ENCODE measurements around the gene THAP8.

THAP8 gene

GRCh38 chr19:36001605-36002004, 52.5 kb downstream of the THAP8 start (continued):
- TF ChIP-seq ZNF37A (tag by site-specific recombination; IDR thresholded peaks at IDR 0.05) (no peak), ZNF692 (tag by site-specific recombination; IDR thresholded peaks at IDR 0.05) (no peak), ZSCAN23 (tag by site-specific recombination; IDR thresholded peaks at IDR 0.05) (no peak)

- peaks cover 33 to 48% of the 10 kb centered on the region in 2 experiments for H3K36me3 ChIP-seq (ENCODE audit: control insufficient read depth in 2 of 2, insufficient read depth in 1 of 2, low read length in 2 of 2)
- peaks cover 21% of the 10 kb centered on the region for H3K4me1 ChIP-seq (ENCODE audit: control insufficient read depth, insufficient read depth, low read length)
- H3K27ac ChIP-seq (ENCODE audit: extremely low read depth, low read depth, low read length) = peak overlapping the region; percentile 84; the same call in 1 of the 2 replicates
- POLR2A ChIA-PET = interaction anchor here (0.6 to 2.2 kb wide), 6 partner anchors 11 to 127 kb away, joined by 3 to 12 read pairs (median 5); partner anchors contain the start of genes ALKBH6, SYNE4 and THAP8
- H3K9me3 ChIP-seq (ENCODE audit: control insufficient read depth, insufficient read depth, low read depth, low read length) = no peaks in the 10 kb centered on the region; the same call in 1 of the 2 replicates
- CTCF ChIA-PET = interaction anchor here (0.6 to 3.9 kb wide), 6 partner anchors 17 to 833 kb away, joined by 3 to 10 read pairs (median 6); partner anchors contain the start of gene ALKBH6
- no peak overlapping the region for H3K4me3 ChIP-seq (ENCODE audit: low read depth, low read length)
- TF ChIP-seq ZNF341 (tag by site-specific recombination; IDR thresholded peaks at IDR 0.05; ENCODE audit: low read depth) = peak; percentile 40; the same call in 1 of the 2 replicates
- no peak for TF ChIP-seq ZBTB20 (tag by site-specific recombination; IDR thresholded peaks at IDR 0.05)
- no peak for TF ChIP-seq ZNF658 (tag by site-specific recombination; IDR thresholded peaks at IDR 0.05)
- TF ChIP-seq ZNF843 (tag by site-specific recombination; IDR thresholded peaks at IDR 0.05) = no peak
- no peak for TF ChIP-seq HOXA7 (CRISPR knock-in tag; IDR thresholded peaks at IDR 0.05; ENCODE audit: borderline replicate concordance)
- no peak for TF ChIP-seq YY2 (tag by site-specific recombination; IDR thresholded peaks at IDR 0.05)
- peak; percentile 77 for TF ChIP-seq PRDM4 (tag by site-specific recombination; IDR thresholded peaks at IDR 0.05)
- TF ChIP-seq IKZF3 (tag by site-specific recombination; IDR thresholded peaks at IDR 0.05) = 0 out of 2 replicates have a peak, but pooled peaks have one; percentile 27
- no peak for TF ChIP-seq ZNF302 (tag by site-specific recombination; IDR thresholded peaks at IDR 0.05; ENCODE audit: low read depth)
- no peak for TF ChIP-seq ZNF394 (tag by site-specific recombination; IDR thresholded peaks at IDR 0.05; ENCODE audit: borderline replicate concordance)
- no peak for TF ChIP-seq HOXC10 (CRISPR knock-in tag; IDR thresholded peaks at IDR 0.05)
- no peak for TF ChIP-seq ZNF37A (tag by site-specific recombination; IDR thresholded peaks at IDR 0.05)
- no peak for TF ChIP-seq PRDM2 (tag by site-specific recombination; IDR thresholded peaks at IDR 0.05; ENCODE audit: borderline replicate concordance)
- TF ChIP-seq ZNF514 (tag by site-specific recombination; IDR thresholded peaks at IDR 0.05) = no peak
- TF ChIP-seq ZNF311 (tag by site-specific recombination; IDR thresholded peaks at IDR 0.05; ENCODE audit: borderline replicate concordance) = no peak
- TF ChIP-seq GLI4 (tag by site-specific recombination; IDR thresholded peaks at IDR 0.05) = no peak
Observed at GRCh38 chr19:35996777-35997176, 57.3 kb downstream of the THAP8 start.

All from HEK293 (cell line).